ENCODE measurements around the gene SPATA31E1.
"Not testable (repeated sequence)": the region's sequence is repeated elsewhere in the genome, so short reads cannot be mapped to it uniquely, and the experiment has no call there.

SPATA31E1 gene

DNA sequence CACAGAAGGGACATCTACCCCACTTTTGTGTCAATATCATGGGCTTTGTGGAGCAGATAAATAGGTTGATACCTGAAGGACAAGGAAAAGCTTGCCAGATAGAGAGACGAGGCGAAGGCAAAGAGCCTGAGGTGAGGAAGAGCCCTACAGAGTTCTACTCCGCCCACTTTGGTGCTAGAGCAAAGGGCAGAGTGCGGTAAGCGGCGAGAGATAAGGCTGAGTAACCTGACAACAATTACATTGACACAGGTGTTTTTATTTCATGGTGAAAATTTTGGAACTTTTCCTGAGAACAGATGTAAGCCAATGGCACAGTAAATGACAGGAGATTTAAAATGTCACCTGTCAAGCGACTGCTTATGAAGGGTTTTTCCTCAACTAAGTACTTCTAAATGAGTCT is 51.8 kb downstream of the SPATA31E1 start:
- DNase-seq (ENCODE audit: low spot score) = not testable (repeated sequence)

- not testable (repeated sequence) for DNase-seq (ENCODE audit: low spot score)
These were observed 54.7 kb downstream of the SPATA31E1 start for GRCh38 chr9:87937352-87937751.

DNA sequence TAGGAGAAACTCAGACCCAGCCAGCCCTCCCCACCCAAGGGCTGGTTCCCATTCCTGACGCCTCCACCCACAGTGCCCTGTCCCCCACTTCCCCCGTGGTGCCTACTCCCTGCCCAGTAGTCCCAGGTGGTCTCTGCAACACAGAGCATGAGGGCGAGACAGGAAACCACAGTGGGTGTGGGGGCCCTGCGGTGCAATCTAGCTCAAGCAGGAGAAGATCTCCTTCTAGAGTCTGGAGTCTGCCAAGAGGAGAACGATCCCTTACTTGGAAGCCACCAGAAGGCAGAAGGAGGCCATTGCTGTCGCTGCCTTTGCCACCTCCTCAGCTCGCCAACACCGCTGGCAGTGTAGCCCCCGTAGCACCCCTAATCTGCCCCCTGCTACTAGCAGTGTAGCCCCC is 55.2 kb downstream of the SPATA31E1 start:
- DNase-seq (ENCODE audit: low spot score) = not testable (repeated sequence)

- not testable (repeated sequence) for DNase-seq (ENCODE audit: low spot score)
These were observed 55.7 kb downstream of the SPATA31E1 start for GRCh38 chr9:87938336-87938735.
